A673 (cell line): ENCODE data around the gene GLRA1.

ENCODE experiments used
- CTCF ChIP-seq: fragments of 300-800, 200-600 bp; sonication (generic); conservative IDR thresholded peaks from 2 replicates; pipeline ENCODE4 v1.5.1; 2017; ENCODE audit warnings: low read depth, mild to moderate bottlenecking, antibody characterized with exemption, low read length, moderate library complexity, mixed read lengths
- EZH2 ChIP-seq: fragments of 200-600 bp; sonication (generic); IDR thresholded peaks from 2 replicates; pipeline ENCODE4 v1.6.1; 2017; ENCODE audit warnings: borderline replicate concordance, low read depth, mild to moderate bottlenecking, mixed read lengths, antibody characterized with exemption, low read length; ENCODE audit not compliant: poor library complexity, severe bottlenecking

- TF ChIP-seq EZH2, result no peak
- no peak for TF ChIP-seq CTCF
These were observed 32.1 kb upstream of the GLRA1 start for GRCh38 chr5:151956725-151957124.
